ENCODE data around the gene COLGALT1.
"Not testable (repeated sequence)": the region's sequence is repeated elsewhere in the genome, so short reads cannot be mapped to it uniquely, and the experiment has no call there.

Gene COLGALT1

DNA sequence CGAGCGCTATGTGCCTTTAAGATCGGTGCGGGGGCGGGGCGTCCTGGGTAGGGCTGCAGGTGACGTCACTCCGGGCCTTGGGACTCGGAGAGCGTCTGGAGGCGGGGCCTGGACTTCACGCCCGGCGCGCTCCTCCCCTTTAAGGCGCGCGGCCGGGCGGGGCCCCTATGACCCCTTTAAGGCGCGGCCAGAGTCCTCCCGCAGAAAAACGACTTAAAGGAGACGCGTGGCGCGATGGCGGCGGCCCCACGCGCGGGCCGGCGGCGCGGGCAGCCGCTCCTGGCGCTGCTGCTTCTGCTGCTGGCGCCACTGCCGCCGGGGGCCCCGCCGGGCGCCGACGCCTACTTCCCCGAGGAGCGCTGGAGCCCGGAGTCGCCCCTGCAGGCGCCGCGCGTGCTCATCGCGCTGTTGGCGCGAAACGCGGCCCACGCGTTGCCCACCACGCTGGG, at the start of gene COLGALT1:
Gene COLGALT1 (plus strand): TSS at position 170 of the 449 bp plus-strand sequence. CDS start 65 bp downstream, at position 235.
- DNase-seq (ENCODE audit: low spot score) = peak; percentile 96

DNA sequence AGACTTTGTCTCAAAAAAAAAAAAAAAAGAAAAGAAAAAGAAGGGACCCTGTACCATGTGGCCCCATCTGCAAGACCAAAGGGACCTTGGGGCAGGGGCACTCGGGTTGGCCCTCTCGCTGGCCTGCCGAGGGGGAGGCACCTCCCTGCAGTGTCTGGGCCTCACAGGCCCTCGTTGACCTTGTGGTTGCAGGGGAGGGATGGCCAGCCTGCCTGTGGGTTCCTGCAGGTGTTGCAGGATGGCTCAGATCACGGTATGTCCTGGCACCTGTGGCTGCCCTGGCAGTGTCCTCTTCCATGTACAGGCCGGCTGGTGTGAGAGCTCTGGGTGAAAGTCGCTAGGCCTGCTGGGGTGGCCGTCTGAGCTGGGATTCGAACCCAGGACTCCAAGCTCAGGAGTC, 48.7 kb upstream of the COLGALT1 start:
- DNase-seq (ENCODE audit: low spot score) = no peak

DNA sequence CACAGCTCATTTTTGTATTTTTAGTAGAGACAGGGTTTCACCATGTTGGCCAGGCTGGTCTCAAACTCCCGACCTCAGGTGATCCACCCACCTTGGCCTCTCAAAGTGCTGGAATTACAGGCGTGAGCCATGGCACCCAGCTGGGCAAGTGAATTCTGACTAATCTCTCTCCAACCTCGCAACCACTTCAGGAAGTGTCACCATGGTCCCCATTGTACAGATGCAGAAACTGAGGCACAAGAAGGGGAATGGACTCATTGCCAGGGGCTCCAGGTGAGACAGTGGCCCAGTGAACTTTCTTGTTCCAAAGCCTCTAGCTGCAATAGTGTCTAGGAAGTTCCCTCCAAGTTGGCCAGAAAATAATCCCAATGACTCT, 46.9 kb upstream of the COLGALT1 start:
- not testable (repeated sequence) for DNase-seq (ENCODE audit: low spot score)

DNA sequence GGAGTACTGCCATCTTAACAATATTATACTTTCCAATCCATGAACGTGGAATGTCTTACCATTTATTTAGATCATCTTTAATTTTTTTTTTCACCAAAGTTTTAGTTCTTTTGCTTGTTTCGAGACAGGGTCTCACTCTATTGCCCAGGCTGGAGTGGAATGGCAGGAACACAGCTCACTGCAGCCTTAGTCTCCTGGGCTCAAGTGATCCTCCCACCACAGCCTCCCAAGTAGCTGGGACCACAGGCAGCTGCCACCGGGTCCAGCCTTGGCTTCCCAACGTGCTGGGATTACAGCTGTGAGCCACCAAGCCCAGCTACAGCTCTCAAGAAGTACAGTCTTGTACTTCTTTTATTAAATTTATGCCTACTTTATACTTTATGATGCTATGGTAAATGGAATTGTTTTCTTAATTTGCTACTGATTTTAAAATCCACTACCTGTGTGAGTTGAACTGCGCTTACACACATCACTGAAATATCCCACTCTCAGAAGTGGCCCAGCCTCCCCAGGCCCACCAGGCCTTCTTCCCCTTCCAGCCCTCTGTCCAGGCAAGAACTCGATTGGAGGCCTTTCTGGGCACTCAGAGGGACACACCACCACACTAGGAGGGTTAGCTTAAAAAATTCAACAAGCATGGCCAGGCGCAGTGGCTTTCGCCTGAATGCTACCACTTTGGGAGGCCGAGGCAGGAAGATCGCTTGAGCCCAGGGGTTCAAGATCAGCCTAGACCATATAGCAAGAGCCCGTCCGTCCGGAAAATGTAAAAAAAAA, 45.0 kb upstream of the COLGALT1 start:
- DNase-seq (ENCODE audit: low spot score) = no peak

DNA sequence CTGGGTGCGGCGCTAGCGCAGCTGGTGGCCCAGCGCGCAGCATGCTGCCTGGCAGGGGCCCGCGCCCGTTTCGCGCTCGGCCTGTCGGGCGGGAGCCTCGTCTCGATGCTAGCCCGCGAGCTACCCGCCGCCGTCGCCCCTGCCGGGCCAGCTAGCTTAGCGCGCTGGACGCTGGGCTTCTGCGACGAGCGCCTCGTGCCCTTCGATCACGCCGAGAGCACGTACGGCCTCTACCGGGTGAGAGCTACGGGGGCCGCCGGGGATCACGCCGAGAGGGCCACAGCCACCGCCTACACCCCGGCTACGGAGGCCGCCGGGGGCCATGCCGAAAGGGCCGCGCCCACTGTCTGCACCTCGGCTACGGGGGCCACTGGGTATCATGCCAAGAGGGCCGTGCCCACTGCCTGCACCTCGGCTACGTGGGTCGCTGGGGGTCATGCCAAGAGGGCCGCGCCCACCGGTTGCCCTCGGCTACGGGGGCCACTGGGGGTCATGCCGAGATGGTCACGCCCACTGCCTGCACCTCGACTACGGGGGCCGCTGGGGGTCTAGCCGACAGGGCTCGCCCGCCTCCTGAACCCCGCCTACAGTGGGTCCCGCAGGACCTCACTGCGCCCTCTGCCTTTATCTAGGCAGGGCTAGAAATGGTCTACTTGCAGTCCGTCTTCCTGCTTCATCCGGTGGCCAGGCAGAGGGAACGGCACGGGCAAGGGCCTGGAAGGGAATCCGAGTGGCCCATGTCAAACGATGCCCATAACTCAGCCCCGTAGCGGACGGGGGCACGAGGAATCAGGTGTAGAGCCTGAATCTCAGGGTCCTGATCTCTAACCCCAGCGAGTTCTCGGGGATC, 43.5 kb upstream of the COLGALT1 start:
- DNase-seq (ENCODE audit: low spot score) = peak; percentile 85

DNA sequence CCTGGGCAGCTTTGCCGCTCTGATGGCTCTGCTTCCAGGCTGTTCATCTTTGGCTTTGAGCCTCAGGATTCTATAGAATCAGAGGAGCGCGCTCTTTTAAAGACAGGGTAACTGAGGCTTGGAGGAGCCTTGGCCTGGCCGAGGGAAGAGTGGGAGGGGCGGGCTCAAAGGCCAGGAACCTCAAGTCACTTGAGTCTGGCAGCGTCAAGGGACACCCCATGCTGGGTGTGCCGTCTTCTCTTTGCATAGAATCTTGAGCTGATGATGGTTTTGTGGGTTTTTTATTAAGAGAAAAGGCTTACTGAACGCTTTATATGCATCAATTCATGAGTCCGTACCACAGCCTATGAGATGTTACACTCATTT, 42.9 kb upstream of the COLGALT1 start:
- DNase-seq (ENCODE audit: low spot score) = no peak

DNA sequence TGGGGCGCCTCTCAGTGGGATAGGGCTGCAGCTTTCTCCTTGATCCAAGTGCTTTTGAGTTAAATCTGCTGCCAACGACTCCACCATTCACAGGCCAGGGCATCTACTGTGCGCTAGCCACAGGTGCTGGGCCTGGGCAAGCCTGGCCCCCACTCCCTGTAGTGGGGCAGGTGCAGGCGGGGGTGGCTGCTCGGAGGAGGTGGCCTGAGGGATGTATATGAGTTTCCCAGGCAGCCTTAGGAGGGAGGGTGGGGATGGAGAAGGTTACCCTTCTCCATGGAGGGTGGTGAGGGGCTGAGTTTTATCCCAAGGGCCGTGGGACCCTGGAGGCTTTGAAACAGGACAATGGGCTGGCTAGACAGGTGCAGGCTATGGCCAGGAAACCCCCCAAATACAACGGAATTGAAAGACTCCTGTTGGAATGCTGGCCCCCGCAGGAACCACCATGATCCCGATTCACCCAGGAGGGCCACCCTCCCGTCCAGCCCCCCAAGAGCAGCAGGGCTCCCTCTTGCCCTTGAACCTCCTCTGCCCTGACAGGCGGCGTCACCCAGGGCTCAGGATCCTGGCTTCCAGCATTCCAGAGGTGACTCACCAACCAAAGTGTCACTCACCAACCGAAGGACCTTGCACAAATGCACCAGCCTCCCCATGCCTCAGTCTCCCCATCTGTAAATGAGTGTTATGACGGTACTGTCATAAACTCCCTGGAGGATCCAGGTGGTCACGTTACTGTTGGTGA, 39.9 kb upstream of the COLGALT1 start:
- DNase-seq (ENCODE audit: low spot score) = peak; percentile 1

DNA sequence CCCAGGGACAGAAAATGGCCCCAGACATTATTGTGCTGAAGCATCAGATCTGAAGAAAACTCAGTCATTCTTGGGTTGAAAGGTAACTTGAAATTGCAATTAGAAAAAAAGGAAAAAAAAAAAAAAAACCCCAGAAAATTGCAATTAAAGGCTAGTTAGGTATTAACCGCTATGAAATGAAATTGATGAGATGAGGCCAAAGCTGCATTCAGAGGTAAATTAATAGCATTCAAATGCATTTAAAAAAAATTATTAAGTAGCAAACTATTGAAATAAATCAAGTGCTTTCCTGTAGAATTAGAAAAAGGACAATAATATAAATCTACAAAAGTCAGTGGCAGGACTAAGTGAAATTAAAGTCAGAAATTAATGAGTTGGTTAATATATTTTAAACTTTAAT, 37.6 kb upstream of the COLGALT1 start:
- DNase-seq (ENCODE audit: low spot score) = no peak

DNA sequence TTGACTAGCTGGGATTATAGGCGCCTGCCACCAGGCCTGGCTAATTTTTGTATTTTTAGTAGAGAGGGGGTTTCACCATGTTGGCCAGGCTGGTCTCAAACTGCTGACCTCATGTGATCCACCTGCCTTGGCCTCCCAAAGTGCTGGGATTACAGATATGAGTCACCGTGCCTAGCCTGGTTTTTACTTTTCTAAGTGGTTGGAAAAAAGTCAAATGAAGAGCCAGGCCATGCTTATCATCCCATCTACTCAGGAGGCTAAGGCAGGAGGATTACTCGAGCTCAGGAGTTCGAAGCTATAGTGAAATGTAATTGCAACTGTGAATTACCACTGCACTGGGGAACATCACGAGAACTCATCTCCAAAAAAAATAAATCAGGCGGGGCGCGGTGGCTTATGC, 36.8 kb upstream of the COLGALT1 start:
- DNase-seq (ENCODE audit: low spot score) = not testable (repeated sequence)

DNA sequence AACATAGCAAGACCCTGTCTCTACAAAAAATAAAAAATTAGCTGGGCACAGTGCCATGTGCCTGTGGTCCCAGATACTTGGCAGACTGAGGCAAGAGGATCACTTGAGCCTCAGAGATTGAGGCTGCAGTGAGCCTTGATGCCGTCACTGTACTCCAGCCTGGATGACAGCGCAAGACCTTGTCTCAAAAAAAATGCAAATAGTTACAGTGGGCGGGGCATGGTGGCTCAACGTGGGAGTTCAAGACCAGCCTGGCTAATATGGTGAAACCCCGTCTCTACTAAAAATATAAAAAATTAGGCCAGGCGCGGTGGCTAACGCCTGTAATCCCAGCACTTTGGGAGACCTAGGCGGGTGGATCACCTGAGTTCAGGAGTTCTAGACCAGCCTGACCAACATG, 35.5 kb upstream of the COLGALT1 start:
- DNase-seq (ENCODE audit: low spot score) = no peak

DNA sequence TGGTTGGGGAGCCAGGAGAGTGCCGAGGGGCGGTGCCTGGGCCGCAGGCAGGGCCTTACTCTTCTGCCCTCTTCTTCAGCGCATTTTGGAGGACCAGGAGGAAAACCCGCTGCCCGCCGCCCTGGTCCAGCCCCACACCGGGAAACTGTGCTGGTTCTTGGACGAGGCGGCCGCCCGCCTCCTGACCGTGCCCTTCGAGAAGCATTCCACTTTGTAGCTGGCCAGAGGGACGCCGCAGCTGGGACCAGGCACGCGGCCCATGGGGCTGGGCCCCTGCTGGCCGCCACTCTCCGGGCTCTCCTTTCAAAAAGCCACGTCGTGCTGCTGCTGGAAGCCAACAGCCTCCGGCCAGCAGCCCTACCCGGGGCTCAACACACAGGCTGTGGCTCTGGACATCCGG, 34.6 kb upstream of the COLGALT1 start:
- no peak for DNase-seq (ENCODE audit: low spot score)

DNA sequence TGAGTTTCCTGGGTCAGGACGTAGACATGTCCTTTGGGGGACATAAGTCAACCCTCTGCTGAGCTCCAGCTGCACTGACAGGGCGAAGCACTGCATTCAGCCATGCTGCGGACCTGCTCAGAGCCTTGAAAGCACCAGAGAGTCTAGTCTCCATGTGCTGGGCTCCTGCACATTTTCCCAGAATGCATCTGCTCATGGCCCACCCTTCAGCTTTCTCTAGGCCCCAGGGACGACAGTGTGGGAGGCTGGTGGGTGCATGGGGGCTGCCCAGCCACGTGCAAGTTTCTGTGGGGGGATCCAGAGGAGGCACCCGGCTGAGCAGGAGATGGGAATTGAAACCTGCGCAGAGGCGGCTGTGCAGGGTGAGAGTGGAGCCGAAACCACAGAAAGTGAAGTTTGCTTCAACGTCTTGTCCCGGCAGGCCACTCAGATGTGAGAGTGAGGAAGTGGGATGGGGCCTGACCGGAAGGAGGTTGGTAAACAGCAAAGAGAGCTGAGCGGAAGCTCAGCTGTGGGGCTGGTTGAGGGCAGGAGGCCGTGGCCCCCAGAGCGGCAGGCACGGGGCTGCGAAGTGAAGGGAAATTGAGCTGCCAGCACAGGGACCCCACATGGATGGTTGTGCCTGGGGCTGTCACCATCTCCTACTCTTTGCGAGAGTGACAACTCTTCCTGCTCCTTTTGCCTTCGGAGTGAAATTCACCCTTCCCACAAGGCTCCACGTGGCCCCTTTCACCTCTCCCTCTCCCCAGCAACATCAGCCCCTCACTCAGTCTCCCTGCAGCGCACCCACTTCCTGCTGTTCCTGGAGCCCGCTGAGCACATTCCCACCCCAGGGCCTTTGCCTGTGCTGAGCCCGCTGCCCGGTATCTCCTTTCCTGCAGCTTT, 32.2 kb upstream of the COLGALT1 start:
- peak; percentile 82 for DNase-seq (ENCODE audit: low spot score)

DNA sequence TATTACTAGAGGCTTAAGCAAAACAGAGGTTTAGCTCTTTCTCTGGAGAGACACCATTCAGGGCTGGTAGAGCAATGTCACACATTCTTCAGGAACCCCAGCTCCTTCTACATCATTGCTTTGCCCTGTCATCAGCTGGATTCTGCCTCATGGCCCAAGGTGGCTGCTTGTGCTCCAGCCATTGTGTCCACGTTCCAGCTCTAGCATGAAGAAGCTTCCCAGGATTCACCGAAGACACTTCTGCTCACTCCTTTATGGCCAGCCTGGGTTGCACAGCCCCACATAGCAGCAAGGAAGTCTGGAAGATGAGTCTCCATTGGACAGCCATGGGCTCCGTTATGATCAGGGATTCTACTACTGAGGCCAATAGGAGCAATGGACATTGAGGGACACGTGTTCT, 30.8 kb upstream of the COLGALT1 start:
- no peak for DNase-seq (ENCODE audit: low spot score)

DNA sequence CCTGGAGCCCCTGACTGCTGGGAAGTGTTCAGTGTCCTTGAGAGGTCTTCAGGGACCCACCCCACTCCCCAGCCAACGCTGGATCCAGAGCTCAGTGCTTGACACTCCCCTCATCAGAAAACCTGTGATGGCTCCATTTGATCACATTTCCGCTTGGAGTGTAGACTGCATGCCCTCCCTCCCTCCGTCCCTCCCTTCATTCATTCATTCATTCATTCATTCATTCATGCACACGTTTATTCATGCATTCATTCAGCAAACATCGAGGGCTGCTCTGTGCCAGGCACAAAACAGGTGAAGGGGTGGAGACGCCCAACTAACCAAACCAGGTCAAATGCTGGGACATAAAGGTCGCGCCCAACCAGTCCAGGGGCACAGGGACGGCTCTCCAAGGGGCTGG, 30.3 kb upstream of the COLGALT1 start:
- DNase-seq (ENCODE audit: low spot score) = no peak

DNA sequence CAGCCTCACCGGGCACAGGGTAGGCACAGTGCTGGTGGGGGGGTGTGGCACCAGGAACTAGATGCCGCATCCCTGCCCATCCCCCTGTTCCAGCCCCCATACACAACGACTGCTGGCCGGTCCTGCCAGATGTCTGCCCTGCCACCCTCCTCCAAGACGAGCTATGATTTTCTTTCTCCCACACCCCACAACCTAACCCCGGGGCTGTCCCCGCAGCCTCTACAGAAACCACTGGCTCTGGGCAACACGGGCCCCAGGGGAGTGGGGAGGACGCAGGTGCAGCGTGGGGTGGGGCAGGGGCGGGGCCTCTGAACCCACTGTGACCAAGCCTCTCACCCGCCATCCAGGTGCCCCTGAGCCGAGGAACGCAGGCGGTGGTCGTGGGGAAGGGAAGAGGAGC, 28.5 kb upstream of the COLGALT1 start:
- DNase-seq (ENCODE audit: low spot score) = peak; percentile 87

DNA sequence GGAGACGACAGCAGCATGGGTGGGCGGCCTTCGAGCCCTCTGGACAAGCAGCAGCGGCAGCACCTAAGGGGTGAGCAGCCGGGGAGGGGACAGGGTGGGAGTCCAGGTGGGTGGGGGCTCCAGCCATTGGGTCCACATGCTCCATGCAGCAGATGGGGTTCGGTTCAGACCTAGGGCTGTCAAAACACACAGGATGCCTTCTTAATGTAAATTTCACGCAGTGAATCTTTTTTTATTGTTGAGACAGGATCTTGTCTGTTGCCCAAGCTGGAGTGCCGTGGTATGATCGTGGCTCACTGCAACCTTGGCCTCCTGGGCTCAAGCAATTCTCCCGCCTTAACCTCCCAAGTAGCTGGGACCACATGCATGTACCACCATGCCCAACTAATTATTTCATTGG, 28.1 kb upstream of the COLGALT1 start:
- DNase-seq (ENCODE audit: low spot score) = peak; percentile 29

DNA sequence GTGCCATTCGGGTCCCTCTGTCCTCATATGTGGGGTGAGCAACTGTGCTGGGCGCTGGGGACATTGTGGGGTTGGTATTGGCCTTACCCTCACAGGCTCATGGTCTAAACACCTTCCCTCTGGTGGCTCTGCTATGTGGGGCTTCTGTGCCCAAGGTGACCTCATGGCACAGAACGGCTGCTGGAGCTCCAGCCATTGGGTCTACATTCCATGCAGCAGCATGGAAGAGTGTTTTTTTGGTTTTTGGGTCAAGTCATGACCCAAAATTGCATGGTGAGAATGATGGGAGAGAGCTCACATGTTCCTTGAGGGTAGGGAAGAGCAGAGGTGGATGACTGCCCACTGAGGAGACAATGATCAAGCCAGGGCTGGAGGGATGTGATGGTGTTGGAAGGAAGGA, 26.8 kb upstream of the COLGALT1 start:
- no peak for DNase-seq (ENCODE audit: low spot score)

DNA sequence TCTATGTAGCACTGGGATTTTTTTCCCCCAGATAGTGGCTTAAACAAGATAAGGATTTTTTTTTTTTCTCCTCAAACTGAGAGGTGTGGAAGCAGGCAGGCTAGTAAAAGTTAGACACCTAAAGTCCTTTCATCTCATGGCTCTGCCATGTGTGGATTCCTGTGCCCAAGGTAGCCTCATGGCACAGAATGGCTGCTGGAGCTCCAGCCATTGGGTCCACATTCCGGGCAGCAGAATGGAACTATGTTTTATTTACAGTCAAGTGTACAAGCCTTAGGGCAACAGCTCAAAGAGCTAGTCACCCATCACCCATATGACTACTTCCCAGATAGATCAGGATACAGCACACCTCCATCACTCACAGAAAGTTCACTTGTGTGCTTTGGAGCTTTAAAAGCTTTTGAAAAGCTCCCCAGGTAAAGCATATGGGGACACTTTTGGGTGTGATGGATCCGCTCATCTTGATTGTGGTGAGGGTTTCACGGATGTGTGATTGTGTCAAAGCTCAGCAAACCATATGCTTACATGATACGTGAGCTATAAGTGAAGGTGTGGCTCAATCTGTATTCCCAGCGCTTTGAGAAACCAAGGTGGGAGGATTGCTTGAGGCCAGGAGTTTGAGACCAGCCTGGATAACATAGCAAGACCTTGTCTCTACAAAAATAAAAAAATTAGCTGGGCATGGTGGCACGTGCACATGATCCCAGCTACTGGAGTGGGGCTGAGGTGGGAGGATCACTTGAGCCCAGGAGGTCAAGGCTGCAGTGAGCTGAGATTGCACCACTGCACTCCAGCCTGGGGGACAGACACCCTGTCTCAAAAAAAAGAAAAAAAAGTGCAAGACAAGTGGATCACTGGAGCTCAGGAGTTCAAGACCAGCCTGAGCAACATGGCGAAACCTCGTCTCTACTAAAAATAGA, 25.9 kb upstream of the COLGALT1 start:
- peak; percentile 22 for DNase-seq (ENCODE audit: low spot score)

DNA sequence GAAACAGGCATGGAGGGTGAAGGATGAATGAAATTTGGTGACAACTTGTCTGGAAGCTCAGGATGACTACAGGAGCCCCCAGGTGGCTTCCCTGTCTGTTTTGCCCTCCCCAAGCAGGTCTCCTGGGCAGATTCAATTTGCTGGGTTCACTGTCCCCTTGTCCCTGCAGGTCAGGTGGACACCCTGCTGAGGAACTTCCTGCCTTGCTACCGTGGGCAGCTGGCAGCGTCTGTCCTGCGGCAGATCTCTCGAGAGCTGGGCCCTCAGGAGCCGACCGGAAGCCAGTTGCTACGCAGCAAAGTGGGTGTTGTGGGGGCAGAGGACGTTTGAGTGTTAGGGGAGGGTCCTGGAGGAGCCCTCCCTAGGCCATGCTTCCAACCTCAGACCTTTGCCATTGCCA, 24.9 kb upstream of the COLGALT1 start:
- DNase-seq (ENCODE audit: low spot score) = no peak

DNA sequence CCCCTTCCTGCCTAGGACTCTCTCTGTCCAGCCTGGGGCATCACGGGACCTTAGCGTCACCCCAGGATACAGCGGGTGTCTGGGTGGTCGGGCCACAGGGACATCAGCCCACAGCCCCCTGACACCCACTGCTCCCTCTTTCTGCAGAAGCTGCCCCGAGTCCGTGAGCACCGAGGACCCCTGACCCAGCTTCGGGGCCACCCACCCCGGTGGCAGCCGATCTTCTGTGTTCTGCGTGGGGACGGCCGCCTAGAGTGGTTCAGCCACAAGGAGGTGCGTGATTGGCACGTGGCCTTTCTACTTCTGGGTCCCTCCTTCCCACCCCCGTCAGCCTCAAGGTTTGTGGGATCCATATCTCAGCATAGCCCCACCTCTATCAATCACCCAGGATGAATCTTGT, 23.3 kb upstream of the COLGALT1 start:
- DNase-seq (ENCODE audit: low spot score) = no peak

DNA sequence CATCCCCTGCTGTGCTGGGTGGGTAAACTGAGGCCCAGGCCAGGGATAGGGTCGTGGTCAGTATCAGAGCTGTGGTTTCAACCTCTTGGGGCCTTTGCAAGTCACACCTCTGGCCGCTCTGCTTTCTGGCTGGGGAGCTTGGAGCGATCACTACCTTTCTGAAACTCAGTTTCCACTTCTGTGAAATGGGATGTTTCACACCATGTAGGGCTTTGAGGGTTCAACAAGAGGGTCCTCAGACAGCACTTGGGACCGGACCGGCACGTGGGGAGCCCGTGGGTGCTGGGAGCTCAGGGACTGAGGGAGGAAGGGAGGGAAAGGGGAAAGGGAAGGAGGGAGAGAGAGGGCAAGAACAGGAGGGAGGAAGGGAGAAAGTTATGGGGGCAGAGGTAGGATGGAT, 22.9 kb upstream of the COLGALT1 start:
- DNase-seq (ENCODE audit: low spot score) = no peak
